Stimulated activated CD4-positive, alpha-beta T cell treated with anti-CD3 and anti-CD28 coated beads, TNF-alpha, amount 100 ng/mL, for 4 hours (primary cell): ENCODE results near the gene TAC1.
"Not testable (repeated sequence)": the region's sequence is repeated elsewhere in the genome, so short reads cannot be mapped to it uniquely, and the experiment has no call there.

Experiments used
- DNase-seq, 3 experiments: peaks; one replicate each; pipeline ENCODE4 v3.0.0-alpha.2; 2020; ENCODE audit warnings: low read depth in 3 of 3

TAC1 gene, protein sequence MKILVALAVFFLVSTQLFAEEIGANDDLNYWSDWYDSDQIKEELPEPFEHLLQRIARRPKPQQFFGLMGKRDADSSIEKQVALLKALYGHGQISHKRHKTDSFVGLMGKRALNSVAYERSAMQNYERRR

GRCh38 chr7:97731736-97732564, at the start of gene TAC1:
Gene TAC1, plus strand, starts transcription at chr7:97732086. Its CDS starts 527 bp downstream, at chr7:97732613.
- no peak for DNase-seq

GRCh38 chr7:97685952-97686351, 45.9 kb upstream of the TAC1 start:
- no peak for DNase-seq

DNA sequence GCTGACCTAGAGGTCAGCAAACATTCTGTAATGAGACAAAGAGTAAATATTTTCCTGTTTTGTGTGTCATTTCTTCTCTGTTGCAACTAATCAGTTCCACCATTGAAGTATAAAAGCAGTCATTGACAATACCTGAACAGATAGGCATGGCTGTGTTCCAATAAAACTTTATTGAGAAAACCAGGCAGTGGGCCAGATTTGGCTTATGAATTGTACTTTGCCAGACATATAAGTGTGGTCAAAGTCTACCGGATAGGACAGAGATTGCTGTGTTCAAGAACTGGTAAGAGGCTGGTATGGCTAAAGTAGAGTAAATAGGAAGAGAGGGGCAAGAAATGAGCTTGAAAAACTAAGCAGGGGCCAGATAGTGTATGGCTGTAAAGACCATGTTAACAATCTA, 38.3 kb upstream of the TAC1 start:
- DNase-seq = no peak

DNA sequence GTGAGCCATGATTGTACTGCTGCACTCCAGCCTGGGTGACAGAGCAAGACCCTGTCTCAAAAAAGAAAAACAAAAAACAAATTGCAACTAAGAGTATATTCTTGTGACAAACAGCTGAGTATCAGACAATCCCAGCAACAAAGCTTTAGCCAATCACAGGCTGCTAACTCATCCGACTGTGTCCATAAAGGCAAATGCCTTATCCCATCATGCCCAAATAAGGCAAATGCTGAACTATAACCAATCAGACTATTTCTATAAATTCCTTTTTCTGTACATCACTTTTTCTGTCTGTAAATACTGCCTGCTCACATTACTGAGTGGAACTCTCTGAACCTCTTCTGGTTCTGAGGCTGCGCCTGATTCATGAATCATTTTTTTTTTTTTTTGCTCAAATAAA, 37.5 kb upstream of the TAC1 start:
- DNase-seq = no peak

DNA sequence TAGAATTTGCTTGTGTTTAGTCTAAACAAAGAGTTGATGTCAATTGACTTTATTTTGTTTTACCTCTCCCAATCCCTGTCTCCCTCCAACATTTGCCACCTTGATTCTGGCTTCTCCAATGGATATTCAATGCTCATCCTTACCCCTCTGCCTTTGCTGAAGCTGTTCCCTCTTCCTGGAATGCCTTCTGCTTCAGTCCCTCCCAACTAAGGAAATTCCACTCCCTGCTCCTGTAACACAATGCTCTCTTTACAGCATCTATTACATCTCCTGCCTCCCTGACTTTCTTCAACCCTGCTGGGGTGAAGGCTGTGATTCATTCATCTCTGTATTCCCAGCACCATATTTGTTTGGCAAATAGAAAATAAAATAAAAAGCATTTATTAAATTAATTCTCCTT, 34.5 kb upstream of the TAC1 start:
- DNase-seq = no peak

GRCh38 chr7:97722386-97722785, 9.5 kb upstream of the TAC1 start:
- DNase-seq = no peak

- DNase-seq = no peak
Measured at GRCh38 chr7:97732565-97733275, 834 bp downstream of the TAC1 start.

DNA sequence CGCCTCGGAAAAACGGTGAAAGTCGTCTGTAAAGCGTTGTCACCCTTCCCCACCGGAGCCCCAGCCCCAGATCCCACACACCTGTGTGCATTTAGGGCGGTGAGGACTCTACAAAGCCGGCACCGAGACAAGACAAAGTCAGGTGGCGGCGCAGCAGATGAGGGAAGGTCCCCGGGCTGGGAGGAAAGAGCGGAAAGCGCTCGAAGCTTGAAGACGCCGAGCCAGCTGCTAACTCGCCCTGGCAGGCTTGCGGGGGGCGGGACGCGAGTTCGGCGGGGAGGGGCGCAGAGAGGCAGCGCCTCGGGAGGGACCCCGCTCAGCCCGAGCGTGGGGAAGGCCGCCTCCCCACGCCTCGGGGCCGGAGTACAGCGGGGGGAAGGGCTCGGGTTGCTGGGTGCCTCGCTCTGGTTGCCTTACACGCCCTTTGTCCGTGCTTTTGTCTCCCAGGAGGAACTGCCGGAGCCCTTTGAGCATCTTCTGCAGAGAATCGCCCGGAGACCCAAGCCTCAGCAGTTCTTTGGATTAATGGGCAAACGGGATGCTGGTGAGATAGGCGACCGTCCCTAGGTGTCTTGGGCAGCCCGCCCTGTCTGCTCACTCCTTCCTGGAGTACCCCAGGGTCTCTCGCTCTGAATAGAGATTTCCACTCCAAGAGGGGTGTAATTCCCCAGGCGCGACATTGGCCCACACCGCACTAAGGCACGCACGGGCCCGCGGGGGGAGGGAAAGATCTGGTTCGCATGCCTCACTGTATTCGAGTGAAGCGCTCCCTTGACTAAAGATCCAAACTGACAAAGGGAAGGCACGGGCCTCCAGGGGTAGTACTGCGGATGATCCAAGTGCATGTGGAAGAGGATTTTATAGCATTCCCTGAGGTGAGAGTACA, 1.6 kb downstream of the TAC1 start:
- DNase-seq = no peak

GRCh38 chr7:97734255-97734654, 2.4 kb downstream of the TAC1 start:
- DNase-seq = no peak

GRCh38 chr7:97735075-97735474, 3.2 kb downstream of the TAC1 start:
- DNase-seq = no peak

GRCh38 chr7:97748482-97748881, 16.6 kb downstream of the TAC1 start:
- DNase-seq = no peak

- no peak for DNase-seq
Measured at GRCh38 chr7:97751566-97751965, 19.7 kb downstream of the TAC1 start.

GRCh38 chr7:97752215-97752614, 20.3 kb downstream of the TAC1 start:
- no peak for DNase-seq

DNA sequence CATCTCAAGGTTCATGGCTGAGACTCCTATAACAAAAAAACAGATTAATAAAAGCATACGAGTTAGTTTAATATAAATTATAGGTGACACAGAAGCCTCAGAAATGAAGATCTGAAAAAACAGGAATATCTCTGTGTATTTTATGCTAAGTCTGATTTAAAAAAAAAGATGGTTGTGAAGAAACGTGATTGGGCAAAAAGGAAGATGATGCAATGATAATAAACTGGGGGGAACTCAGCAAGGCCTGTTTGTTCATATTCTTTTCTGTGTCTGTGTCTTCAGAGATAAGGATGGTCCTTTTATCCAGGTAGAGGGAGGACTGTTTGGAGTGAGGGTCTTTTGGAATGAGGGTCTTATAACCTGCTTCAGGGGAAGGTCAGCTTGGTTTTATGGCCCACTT, 25.9 kb downstream of the TAC1 start:
- no peak for DNase-seq

- no peak for DNase-seq
Measured at GRCh38 chr7:97770850-97771249, 39.0 kb downstream of the TAC1 start.

DNA sequence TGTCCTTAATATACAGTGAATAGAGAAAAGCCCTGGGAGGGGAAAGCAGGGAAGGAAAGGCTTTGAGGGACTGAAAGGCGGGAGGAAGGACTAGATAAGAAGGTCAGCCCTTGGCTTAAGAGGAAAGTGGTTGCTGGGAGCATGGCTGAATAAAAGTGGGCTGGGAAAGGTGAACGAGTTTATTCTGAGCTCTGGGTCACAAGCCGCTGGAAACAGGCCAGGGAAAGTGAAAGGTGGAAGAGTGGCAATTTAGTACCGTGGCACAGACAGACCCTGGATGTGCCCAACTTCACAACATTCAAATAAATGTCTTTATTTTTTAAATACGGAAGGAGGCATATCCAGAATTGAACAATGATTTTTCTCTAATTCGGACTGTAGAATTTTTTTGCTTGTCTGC, 39.7 kb downstream of the TAC1 start:
- DNase-seq = no peak

DNA sequence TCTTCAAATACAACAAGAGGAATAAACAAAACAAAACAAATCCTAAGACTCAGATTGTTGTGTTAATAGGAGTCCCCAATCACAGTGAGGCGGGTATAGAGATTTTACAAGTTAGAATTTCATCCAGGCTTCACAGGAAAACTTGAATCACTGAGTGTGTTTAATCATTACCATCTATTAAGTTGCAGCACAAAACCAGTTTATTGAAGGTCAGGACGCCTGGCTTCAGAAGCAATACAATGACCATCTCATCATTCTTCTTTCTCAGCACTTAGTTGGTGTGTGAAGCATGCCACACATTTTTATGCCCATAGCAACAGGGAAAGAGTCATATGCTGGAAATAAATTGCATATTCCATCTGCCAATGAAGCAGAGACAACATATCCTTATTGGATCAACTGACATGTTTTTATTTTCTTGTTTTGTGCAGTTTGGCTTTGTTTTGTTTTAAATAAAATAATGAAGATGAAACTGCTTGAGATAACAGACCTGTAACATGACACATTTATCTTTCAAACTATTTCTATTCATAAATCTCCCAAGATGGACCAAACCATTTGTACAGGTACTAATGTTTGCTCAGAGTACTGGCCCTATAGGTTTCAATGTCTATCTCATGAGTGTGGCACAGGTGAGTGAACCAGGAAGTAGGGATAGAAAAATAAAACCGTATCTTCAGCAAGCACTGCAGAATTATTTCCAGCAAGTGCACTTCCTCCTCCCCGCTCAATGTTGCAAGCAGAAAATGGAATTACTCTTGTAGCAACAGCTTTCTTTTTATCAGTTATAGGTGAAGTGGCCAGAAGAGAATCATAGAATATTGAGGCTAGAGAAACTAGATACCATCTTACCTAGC, 40.4 kb downstream of the TAC1 start:
- no peak for DNase-seq

DNA sequence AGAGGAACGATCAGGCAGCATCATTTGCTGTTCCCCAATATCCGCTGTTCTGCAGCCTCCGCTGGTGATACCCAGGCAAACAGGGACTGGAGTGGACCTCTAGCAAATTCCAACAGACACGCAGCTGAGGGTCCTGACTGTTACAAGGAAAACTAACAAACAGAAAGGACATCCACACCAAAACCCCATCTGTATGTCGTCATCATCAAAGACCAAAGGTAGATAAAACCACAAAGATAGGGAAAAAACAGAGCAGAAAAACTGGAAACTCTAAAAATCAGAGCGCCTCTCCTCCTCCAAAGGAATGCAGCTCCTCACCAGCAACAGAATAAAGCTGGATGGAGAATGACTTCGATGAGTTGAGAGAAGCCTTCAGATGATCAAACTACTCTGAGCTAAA, 54.5 kb downstream of the TAC1 start:
- not testable (repeated sequence) for DNase-seq
